Measurements from ENCODE around the gene MORN2.

GRCh38 chr2:38922389-38922788, 46.6 kb downstream of the MORN2 start:
- no peak for TF ChIP-seq CTCF (IDR thresholded peaks at IDR 0.05)
- no peak for TF ChIP-seq EZH2phosphoT487 (IDR thresholded peaks at IDR 0.05)
